GM18861 (cell line): ENCODE measurements around the gene HIBADH.
"Not testable (repeated sequence)": the region's sequence is repeated elsewhere in the genome, so short reads cannot be mapped to it uniquely, and the experiment has no call there.

ENCODE experiments used
- ATAC-seq: cut with Tn5 transposase; IDR thresholded peaks from one replicate; pipeline ENCODE4 v1.9.1; 2021; ENCODE audit not compliant: unreplicated experiment

The HIBADH gene

DNA sequence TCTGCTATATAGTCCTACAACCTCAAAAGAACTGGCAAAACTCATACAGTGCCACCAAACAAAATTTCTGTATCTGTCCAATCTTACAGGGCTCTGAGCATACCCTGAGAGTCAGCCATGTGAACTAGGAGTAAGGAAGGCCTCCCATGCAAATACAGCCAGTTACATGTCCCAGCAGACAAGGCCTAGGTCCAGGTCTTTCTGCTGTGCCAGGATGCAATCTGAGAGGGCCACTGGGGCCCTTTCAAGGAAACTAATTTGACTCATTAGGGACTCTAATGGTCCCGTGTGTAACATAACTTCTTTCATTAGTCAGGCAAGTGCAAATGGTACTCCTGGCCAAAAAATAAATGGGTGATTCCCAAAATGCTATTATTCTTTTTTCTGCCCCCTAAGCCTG, 17.9 kb upstream of the HIBADH start:
- no peak for ATAC-seq

DNA sequence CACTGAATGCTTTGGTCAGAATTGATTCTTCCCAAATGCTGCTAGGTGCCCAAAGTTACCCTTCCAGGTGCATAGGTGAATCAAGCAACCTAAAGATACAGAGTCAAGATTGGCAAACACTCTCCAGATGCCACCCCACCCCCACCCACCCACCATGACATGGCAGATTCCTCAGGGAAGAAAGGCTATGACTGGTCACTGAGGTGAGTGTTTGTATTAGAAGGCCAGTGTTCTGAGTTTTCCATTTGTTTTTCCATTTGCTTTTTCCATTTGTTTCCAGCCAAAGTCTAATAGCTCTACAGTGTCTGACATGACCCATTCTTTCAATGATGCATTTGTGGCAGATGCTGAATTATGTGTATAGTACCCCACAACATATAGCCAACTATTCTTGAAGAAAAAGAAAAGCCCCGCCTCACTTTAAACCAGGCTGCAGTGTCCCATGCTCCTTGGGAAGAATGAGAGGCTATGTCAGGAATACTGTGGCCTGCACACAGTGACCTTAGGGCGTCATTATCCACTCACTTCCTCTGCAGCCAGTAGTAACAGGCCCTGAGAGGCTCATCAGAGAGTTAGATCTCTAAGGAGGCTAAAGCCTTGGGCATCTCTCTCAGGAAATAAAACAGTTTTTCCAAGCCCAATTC, 16.1 kb upstream of the HIBADH start:
- ATAC-seq, result no peak

- no peak for ATAC-seq
Observed at GRCh38 chr7:27677912-27678612, 15.4 kb upstream of the HIBADH start.

GRCh38 chr7:27674126-27674525, 11.4 kb upstream of the HIBADH start:
- ATAC-seq, result not testable (repeated sequence)

DNA sequence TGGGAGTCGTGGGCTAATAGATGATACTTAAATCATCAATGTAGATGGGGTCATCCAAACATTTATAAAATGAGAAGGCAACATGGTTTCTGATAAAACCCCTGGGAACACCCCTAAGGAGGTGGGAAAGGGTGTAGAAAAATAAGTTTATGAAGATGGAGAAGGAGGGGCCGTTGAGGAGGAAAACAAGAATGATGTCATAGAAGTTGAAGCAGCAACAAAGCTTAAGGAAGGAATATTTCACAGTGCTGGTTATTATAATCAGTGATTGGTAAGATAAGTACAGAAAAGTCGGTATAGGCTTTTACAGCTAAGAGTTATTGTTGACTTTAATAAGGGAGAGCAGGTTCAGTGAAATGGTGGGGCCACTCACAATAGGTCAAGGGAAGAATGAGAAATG, 9.0 kb upstream of the HIBADH start:
- no peak for ATAC-seq

DNA sequence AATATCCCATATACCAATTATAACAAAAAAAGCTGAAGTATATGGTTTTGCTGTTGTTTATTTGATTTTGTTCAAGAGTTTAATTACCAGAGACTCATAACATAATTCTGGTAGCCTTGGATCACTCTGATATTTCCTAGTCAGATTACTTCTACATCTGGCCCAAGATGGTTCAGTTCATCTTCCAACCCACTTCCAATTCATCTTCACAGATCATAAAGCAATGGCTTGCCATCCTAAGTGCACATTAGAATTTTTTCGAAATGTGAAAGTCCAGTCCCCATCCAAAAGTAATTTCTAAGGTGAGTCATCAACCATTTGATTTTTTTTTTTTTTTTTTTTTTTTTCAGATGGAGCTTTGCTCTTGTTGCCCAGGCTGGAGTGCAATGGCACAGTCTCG, 8.0 kb upstream of the HIBADH start:
- ATAC-seq, result no peak

GRCh38 chr7:27670177-27670576, 7.5 kb upstream of the HIBADH start:
- ATAC-seq, result no peak

GRCh38 chr7:27665531-27665930, 2.8 kb upstream of the HIBADH start:
- ATAC-seq, result no peak

GRCh38 chr7:27663989-27664331, 1.3 kb upstream of the HIBADH start:
- no peak for ATAC-seq

DNA sequence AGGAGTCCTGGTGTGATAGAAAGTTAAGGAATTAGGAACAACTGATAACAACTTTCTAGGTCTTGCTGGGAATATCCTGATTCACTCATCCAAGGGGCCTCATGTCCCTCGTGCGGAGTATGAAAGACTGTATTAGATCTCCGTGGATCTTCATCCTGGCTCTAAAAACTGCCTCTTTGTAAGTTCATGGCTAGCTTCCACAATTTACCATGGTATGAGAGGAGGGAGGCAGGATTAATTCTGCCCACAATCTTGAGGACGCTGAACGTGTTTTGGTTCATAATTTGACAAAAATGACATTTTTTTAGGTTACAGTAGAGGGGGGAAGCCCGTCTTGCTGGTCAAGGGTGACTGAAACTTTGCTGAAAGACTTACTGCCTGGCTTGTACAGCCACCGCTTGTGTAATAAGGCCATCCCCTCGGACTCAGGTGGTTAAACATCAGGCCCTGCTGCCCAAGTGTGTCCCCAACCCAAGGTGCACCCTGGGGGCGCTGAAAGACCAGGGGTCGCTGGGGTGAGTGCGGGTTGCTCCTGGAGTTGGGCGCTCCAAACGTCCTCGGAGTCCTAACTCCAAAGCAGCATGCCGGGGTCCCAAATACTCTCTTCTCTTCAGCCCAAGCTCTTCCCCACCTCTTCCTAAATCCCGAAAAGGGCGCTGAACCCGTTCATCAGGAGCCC, 733 bp downstream of the HIBADH start:
- no peak for ATAC-seq

DNA sequence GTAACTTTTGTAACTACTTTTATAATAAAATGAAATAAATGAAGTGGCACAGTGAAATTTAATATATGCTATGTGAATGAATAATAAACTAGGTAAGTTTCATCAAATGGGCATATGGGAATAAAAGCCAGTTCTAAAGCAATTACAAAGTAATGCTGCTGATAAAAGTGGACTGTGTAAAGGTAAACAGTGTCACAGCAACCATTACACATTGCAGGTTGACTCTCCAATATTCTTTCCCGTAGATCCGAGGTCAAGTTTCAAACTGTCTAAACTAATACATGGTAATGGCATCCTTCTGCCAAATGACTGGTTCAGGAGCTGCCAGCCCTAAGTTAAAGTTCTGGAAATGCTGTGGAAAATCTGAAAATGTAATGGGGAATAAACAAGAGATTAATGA, 6.0 kb downstream of the HIBADH start:
- no peak for ATAC-seq

DNA sequence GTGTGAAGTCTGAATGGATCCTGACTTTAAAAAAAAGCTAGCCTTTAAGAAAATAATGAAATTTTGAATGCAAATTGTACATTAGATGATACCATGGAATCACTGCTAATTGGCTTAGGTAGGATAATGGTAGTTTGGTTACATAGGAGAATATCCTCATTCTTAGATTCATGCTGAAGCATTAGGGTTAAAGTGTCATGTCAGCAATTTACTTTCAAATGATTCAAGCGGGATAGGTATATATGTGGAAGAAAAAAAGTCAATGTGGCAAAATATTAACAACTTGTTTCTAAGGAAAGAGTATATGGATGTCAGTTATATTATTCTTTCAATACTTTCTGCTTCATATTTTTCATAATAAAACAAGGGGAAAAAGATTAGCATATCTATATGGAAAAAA, 7.5 kb downstream of the HIBADH start:
- no peak for ATAC-seq

GRCh38 chr7:27652518-27652917, 10.2 kb downstream of the HIBADH start:
- no peak for ATAC-seq

GRCh38 chr7:27651702-27652101, 11.0 kb downstream of the HIBADH start:
- no peak for ATAC-seq

- no peak for ATAC-seq
Observed at GRCh38 chr7:27650283-27650682, 12.4 kb downstream of the HIBADH start.

- no peak for ATAC-seq
Observed at GRCh38 chr7:27647489-27647888, 15.2 kb downstream of the HIBADH start.

GRCh38 chr7:27647046-27647445, 15.6 kb downstream of the HIBADH start:
- ATAC-seq, result no peak

- no peak for ATAC-seq
Observed at GRCh38 chr7:27642271-27642670, 20.4 kb downstream of the HIBADH start.

DNA sequence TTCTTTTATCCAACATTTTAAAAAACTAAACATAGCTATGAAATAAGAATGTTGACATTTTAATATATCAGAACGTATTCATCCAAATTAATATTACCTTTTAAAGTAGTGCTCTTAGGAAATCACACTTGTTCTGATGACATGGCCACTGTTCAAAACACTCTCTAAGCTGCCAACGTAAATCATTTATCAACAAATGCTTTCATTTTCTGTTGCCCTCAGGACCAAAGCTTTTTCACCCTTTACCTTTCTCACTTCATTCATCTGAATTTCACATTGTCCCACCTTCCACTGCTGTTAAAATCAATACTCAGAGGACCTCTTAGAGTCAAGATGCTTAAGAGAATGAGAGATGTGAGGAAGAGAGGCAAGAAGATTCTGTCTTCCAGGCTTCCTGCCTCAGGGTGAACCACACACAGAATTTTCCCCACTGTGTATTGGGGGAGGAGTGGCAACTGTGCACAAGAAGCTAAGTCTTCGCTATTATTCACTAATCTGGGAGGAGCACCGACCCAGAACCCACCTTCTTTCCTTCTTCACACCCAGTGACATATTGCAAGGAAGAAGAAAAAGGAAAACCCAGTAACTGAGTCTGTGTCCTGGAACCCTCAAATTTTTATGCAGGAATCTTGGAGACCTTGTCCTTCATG, 21.0 kb downstream of the HIBADH start:
- ATAC-seq, result peak; percentile 82

DNA sequence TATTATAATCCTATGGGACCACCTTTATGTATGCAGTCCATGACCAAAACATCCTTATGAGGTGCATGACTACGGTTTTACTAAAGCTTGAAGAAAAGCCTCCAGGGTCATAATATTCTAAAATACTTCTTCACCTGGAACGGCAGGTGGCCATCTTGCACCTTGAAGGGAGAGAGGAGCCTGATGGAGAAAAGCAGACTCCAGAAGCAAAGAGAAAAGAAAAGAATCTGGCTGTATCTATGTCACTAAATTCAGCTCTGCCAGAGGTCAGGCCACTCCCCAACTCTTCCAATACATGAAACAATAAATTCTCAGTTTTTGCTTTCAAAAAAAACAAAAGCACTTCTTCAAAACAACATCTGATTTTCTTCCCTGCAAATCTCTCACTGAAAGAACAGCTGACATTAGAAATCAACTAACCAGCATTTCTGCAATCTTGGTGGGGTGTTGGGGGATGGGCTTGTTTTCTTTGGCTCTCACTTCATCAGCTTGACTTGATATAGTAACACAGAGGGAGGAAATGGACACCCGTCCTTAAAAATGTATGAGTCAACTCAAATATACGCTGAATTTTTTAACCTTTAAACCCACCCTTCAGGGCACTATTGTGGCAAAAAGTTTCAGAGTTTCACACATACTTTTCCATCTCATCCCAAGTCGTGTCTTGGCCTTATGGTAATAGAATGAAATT, 21.7 kb downstream of the HIBADH start:
- ATAC-seq, result no peak

DNA sequence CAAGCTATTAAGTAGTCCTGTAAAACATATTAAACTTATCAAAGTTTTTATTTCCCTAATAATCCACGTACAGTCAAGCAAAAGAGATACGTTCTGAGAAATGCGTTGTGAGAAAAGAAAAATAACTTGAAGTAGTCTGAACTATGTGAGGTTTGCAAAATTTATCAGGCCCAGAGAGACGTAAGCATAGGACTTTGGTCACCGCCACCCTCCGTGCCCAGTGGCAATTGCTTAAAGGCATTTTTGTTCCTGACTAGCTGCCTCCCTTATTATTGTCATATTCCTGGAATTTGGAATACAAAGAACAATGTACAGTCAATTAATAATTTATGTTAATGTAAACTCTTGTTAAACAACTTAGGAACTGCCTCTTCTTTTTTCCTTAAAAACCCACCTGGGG, 22.8 kb downstream of the HIBADH start:
- no peak for ATAC-seq
